Neural progenitor cell (in vitro differentiated cells): Measurements from ENCODE around the gene ADRB2.

ENCODE experiments used
- CTCF ChIP-seq: fragments of 200-600 bp; sonication (generic); IDR thresholded peaks from 2 replicates; pipeline ENCODE4 v1.5.1; 2017; ENCODE audit warnings: antibody characterized with exemption, mild to moderate bottlenecking
- EZH2 ChIP-seq: fragments of 200-600 bp; sonication (generic); IDR thresholded peaks from 2 replicates; pipeline ENCODE4 v1.6.1; 2017; ENCODE audit warnings: antibody characterized with exemption, mild to moderate bottlenecking, moderate library complexity
- EZH2phosphoT487 ChIP-seq: fragments of 200-600 bp; sonication (generic); IDR thresholded peaks from 2 replicates; pipeline ENCODE4 v1.6.1; 2017; ENCODE audit warnings: antibody characterized with exemption

- no peak for TF ChIP-seq CTCF
- TF ChIP-seq EZH2phosphoT487: no peak
- no peak for TF ChIP-seq EZH2
These were observed 16.5 kb upstream of the ADRB2 start for GRCh38 chr5:148809781-148810524.
